Melanocyte of skin (primary cell): Measurements from ENCODE around the gene KRTAP7-1. TPM values are rescaled to one million over a fixed set of nuclear protein-coding genes. Genes with fewer than 3 reads are reported as not detected.

Experiments
- small RNA-seq, 2 donors: library from RNA; depleted of rRNA; stranded (forward); fragments of <200 nt; gene quantifications; one replicate each; pipeline ENCODE3, GENCODE V24; 2012
- total RNA-seq, 2 donors: library from RNA; depleted of rRNA; stranded (reverse); fragments of >200 nt; gene quantifications; 2 replicates each; pipeline ENCODE4 v1.2.3, GENCODE V29; 2012

Gene KRTAP7-1
- total RNA-seq, result not detected

DNA sequence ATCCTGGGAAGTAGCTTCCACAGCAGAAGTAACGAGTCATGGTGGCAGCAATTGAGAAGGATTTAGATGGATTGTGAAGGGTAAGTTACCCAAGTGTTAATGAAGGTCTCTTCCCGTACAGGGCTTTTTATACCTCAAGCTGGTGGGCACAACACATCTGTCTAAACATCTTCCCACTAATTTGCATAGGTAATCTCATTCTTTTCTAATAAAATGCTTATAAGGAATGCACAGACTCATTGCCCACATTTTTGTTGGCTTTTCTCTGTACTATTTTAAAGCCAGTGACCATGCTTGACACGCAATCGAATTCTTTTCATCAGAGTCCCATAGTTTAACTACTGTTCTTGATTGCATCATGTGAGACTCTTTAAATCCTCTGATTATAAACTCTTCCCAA lies at the start of gene KRTAP7-1:
Gene KRTAP7-1 (minus strand): TSS at position 101 of the 400 bp plus-strand sequence. CDS start 61 bp downstream, at position 40.

DNA sequence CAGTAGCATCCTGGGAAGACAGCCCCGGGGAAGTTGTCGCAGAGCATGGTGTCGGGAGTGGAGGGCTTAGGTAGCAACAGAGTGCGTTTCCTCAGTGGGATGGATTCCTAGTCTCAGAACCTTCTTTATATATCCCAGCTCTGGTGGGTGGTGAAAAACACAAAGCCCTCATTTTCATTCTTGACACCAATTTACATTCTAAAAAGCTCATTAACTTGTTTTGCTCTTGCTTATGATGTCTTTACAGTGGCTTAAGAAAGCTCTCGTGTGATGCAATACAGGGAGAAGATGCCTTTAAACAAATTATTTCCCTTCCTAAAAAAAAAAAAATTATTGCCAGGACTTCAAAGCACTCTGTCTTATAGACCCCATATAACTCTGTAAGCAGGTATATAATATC lies 16.4 kb downstream of the KRTAP7-1 start, which contains the start of gene KRTAP8-1:
Gene KRTAP8-1 (minus strand): TSS at position 101 of the 400 bp plus-strand sequence. CDS start 54 bp downstream, at position 47.

Small RNAs within 50 kb of the gene (small RNA-seq; reads per million reads assigned to genes)
- gene KRTAP8-2P (0 to 0.04 reads per million in 2 donors), gene KRTAP8-3P (0 reads per million in 2 donors)

Other genes starting within 250 kb of the KRTAP7-1 start
- gene KRTAP22-2, start 239.4 kb downstream of the KRTAP7-1 start, total RNA-seq, result not detected
- not detected for gene KRTAP6-3, start 237.3 kb downstream of the KRTAP7-1 start, total RNA-seq
- gene KRTAP6-2, start 230.9 kb downstream of the KRTAP7-1 start, total RNA-seq, result not detected
- gene KRTAP22-1, start 228.7 kb downstream of the KRTAP7-1 start, total RNA-seq, result not detected
- not detected for gene KRTAP6-1, start 215.8 kb downstream of the KRTAP7-1 start, total RNA-seq
- gene KRTAP20-1, start 213.3 kb downstream of the KRTAP7-1 start, total RNA-seq, result not detected
- not detected for gene KRTAP20-4, start 209.1 kb downstream of the KRTAP7-1 start, total RNA-seq
- not detected for gene KRTAP20-2, start 194.6 kb downstream of the KRTAP7-1 start, total RNA-seq
- gene KRTAP20-3, start 186.9 kb downstream of the KRTAP7-1 start, total RNA-seq, result not detected
- not detected for gene KRTAP21-3, start 111.0 kb downstream of the KRTAP7-1 start, total RNA-seq
- gene KRTAP21-2, start 82.5 kb downstream of the KRTAP7-1 start, total RNA-seq, result not detected
- gene KRTAP21-1, start 74.3 kb downstream of the KRTAP7-1 start, total RNA-seq, result not detected
- gene KRTAP8-1, start 16.5 kb downstream of the KRTAP7-1 start, total RNA-seq, result not detected
- gene KRTAP11-1, start 51.8 kb upstream of the KRTAP7-1 start, total RNA-seq, result not detected
- not detected for gene KRTAP19-8, start 208.7 kb upstream of the KRTAP7-1 start, total RNA-seq